Skeletal muscle tissue (tissue), 4 donors: ENCODE measurements around the gene PUS10. TPM values are rescaled to one million over a fixed set of nuclear protein-coding genes. Genes with fewer than 3 reads are reported as not detected.
"Not testable (repeated sequence)": the region's sequence is repeated elsewhere in the genome, so short reads cannot be mapped to it uniquely, and the experiment has no call there.

Experiments
- H3K27ac ChIP-seq: one replicate; pipeline ENCODE4 v1.7.0; 2013; ENCODE audit warnings: mild to moderate bottlenecking, low read depth, low read length, inconsistent platforms
- H3K27me3 ChIP-seq, 3 donors: one replicate each; pipeline ENCODE4 v1.7.0; 2013; ENCODE audit warnings: low read length in 3 of 3; ENCODE audit not compliant: control insufficient read depth in 3 of 3, insufficient read depth in 3 of 3
- H3K36me3 ChIP-seq, 3 donors: one replicate each; pipeline ENCODE4 v1.7.0; 2013; ENCODE audit warnings: low read length in 3 of 3; ENCODE audit not compliant: control insufficient read depth in 3 of 3, insufficient read depth in 3 of 3
- H3K4me1 ChIP-seq, 3 donors: one replicate each; pipeline ENCODE4 v1.7.0; 2013; ENCODE audit warnings: low read length in 3 of 3, mild to moderate bottlenecking in 3 of 3; ENCODE audit not compliant: control insufficient read depth in 3 of 3, insufficient read depth in 3 of 3
- H3K4me3 ChIP-seq, 3 donors: one replicate each; pipeline ENCODE4 v1.7.0; 2013; ENCODE audit warnings: low read length in 3 of 3
- H3K9ac ChIP-seq, 3 donors: one replicate each; pipeline ENCODE4 v1.7.0; 2013; ENCODE audit warnings: low read length in 3 of 3, mild to moderate bottlenecking in 3 of 3, moderate library complexity in 2 of 3, low read depth in 1 of 3
- H3K9me3 ChIP-seq, 3 donors: one replicate each; pipeline ENCODE4 v1.7.0; 2013; ENCODE audit warnings: low read length in 3 of 3; ENCODE audit not compliant: control insufficient read depth in 3 of 3
- total RNA-seq: library from RNA; depleted of rRNA; stranded (reverse); fragments of >200 nt; gene quantifications from one replicate; pipeline ENCODE4 v1.2.3, GENCODE V29; 2014
- donor health status: Osteomylitis.

PUS10 gene
- total RNA-seq, 1 donor from 2014 or later: 4.7 TPM

GRCh38 chr2:60991644-60992043 lies 26.4 kb downstream of the PUS10 start:
- Histone ChIP-seq H3K9ac (no peak overlapping the region), H3K4me1 (no peaks in the 10 kb centered on the region), H3K4me3 (no peak overlapping the region), H3K36me3 (no peaks in the 10 kb centered on the region), H3K9me3 (peaks cover 0 to 4% (median 0%) of the 10 kb centered on the region in 3 donors), H3K27ac (no peak overlapping the region), H3K27me3 (no peaks in the 10 kb centered on the region)

- no peak overlapping the region for H3K4me3 ChIP-seq
- no peaks in the 10 kb centered on the region for H3K36me3 ChIP-seq
- H3K9ac ChIP-seq: no peak overlapping the region
- H3K4me1 ChIP-seq: no peaks in the 10 kb centered on the region
- no peak overlapping the region for H3K27ac ChIP-seq
- no peaks in the 10 kb centered on the region for H3K27me3 ChIP-seq
- peaks cover 0 to 4% (median 0%) of the 10 kb centered on the region in 3 donors for H3K9me3 ChIP-seq
Observed at GRCh38 chr2:60989259-60989658, 28.8 kb downstream of the PUS10 start.

- H3K4me1 ChIP-seq, H3K9me3 ChIP-seq, H3K4me3 ChIP-seq, H3K27ac ChIP-seq, H3K9ac ChIP-seq, H3K36me3 ChIP-seq, H3K27me3 ChIP-seq: not testable (repeated sequence)
Observed at GRCh38 chr2:60987656-60988055, 30.4 kb downstream of the PUS10 start.

- Histone ChIP-seq H3K36me3 (no peaks in the 10 kb centered on the region), H3K27ac (no peak overlapping the region), H3K9ac (no peak overlapping the region), H3K9me3 (peaks cover 0 to 4% (median 0%) of the 10 kb centered on the region in 3 donors), H3K27me3 (no peaks in the 10 kb centered on the region), H3K4me3 (no peak overlapping the region), H3K4me1 (no peaks in the 10 kb centered on the region)
Observed at GRCh38 chr2:60987041-60987440, 31.0 kb downstream of the PUS10 start.

- no peak overlapping the region for H3K4me3 ChIP-seq
- no peak overlapping the region for H3K9ac ChIP-seq
- no peaks in the 10 kb centered on the region for H3K27me3 ChIP-seq
- H3K9me3 ChIP-seq: no peaks in the 10 kb centered on the region
- H3K4me1 ChIP-seq: no peaks in the 10 kb centered on the region
- H3K36me3 ChIP-seq: no peaks in the 10 kb centered on the region
- H3K27ac ChIP-seq: no peak overlapping the region
Observed at GRCh38 chr2:60984720-60985119, 33.3 kb downstream of the PUS10 start.

GRCh38 chr2:60982066-60982465 lies 36.0 kb downstream of the PUS10 start:
- H3K27me3 ChIP-seq, H3K4me3 ChIP-seq, H3K36me3 ChIP-seq, H3K9me3 ChIP-seq, H3K27ac ChIP-seq, H3K9ac ChIP-seq, H3K4me1 ChIP-seq: not testable (repeated sequence)

- H3K4me3 ChIP-seq: no peak overlapping the region
- no peaks in the 10 kb centered on the region for H3K4me1 ChIP-seq
- H3K36me3 ChIP-seq: peaks cover 0 to 3% (median 0%) of the 10 kb centered on the region in 3 donors
- no peaks in the 10 kb centered on the region for H3K27me3 ChIP-seq
- H3K9ac ChIP-seq: no peak overlapping the region
- H3K9me3 ChIP-seq: no peaks in the 10 kb centered on the region
- H3K27ac ChIP-seq: no peak overlapping the region
Observed at GRCh38 chr2:60980071-60980815, 37.8 kb downstream of the PUS10 start.

- Histone ChIP-seq H3K27me3 (no peaks in the 10 kb centered on the region), H3K27ac (no peak overlapping the region), H3K36me3 (peaks cover 0 to 6% (median 0%) of the 10 kb centered on the region in 3 donors), H3K9ac (no peak overlapping the region), H3K4me1 (no peaks in the 10 kb centered on the region), H3K4me3 (no peak overlapping the region), H3K9me3 (no peaks in the 10 kb centered on the region)
Observed at GRCh38 chr2:60979231-60979630, 38.8 kb downstream of the PUS10 start.

- H3K4me3 ChIP-seq: no peak overlapping the region
- no peak overlapping the region for H3K27ac ChIP-seq
- H3K27me3 ChIP-seq: no peaks in the 10 kb centered on the region
- peaks cover 0 to 6% (median 0%) of the 10 kb centered on the region in 3 donors for H3K36me3 ChIP-seq
- no peaks in the 10 kb centered on the region for H3K9me3 ChIP-seq
- H3K4me1 ChIP-seq: no peaks in the 10 kb centered on the region
- H3K9ac ChIP-seq: no peak overlapping the region
Observed at GRCh38 chr2:60977562-60977895, 40.5 kb downstream of the PUS10 start.

GRCh38 chr2:60976875-60977561 lies 41.0 kb downstream of the PUS10 start:
- Histone ChIP-seq H3K27me3 (no peaks in the 10 kb centered on the region), H3K36me3 (peaks cover 0 to 6% (median 0%) of the 10 kb centered on the region in 3 donors), H3K9me3 (no peaks in the 10 kb centered on the region), H3K4me3 (no peak overlapping the region), H3K9ac (no peak overlapping the region), H3K4me1 (no peaks in the 10 kb centered on the region), H3K27ac (no peak overlapping the region)
